Thyroid gland (tissue), 4 donors: ENCODE data around the gene CARD11. TPM values are rescaled to one million over a fixed set of nuclear protein-coding genes. Genes with fewer than 3 reads are reported as not detected.

Experiments used
- DNase-seq, 2 donors: peaks; one replicate each; pipeline ENCODE4 v3.0.0-alpha.2; 2019
- H3K27ac ChIP-seq, 3 donors: fragments of 200-600 bp; sonication (generic); 1 replicate in 2 of 3; 2 replicates in 1 of 3; pipeline ENCODE4 v1.5.1; 2016 to 2019; ENCODE audit warnings: mild to moderate bottlenecking in 1 of 3, moderate library complexity in 1 of 3
- H3K27me3 ChIP-seq: fragments of 200-600 bp; sonication (generic); one replicate; pipeline ENCODE4 v1.5.1; 2019
- H3K36me3 ChIP-seq, 2 donors: fragments of 200-600 bp; sonication (generic); one replicate each; pipeline ENCODE4 v1.5.1; 2016 to 2019
- H3K4me1 ChIP-seq, 2 donors: fragments of 200-600 bp; sonication (generic); one replicate each; pipeline ENCODE4 v1.5.1; 2017 to 2019
- H3K4me3 ChIP-seq, 3 donors: fragments of 200-600 bp; sonication (generic); replicated peaks in 1 of 3; 1 replicate in 2 of 3; 2 replicates in 1 of 3; pipeline ENCODE4 v1.5.1; 2016; ENCODE audit warnings: mild to moderate bottlenecking in 1 of 3
- H3K9me3 ChIP-seq: fragments of 200-600 bp; sonication (generic); one replicate; pipeline ENCODE4 v1.5.1; 2017
- POLR2A ChIP-seq, 2 donors: fragments of 450-650 bp; IDR thresholded peaks; one replicate each; pipeline ENCODE4 v1.6.1; 2017; ENCODE audit warnings: antibody characterized with exemption in 2 of 2, mild to moderate bottlenecking in 2 of 2, moderate library complexity in 1 of 2
- WGBS, 2 donors: methylation state at CpG; one replicate each; pipeline ENCODE4 v1.1.5; 2017; 5-methylcytosine and 5-hydroxymethylcytosine counted together
- intact Hi-C: fragments of 100-400 bp; cut with DNase I; formaldehyde crosslinking; loops from one replicate; pipeline ENCODE4 v1.15.1; 2023
- total RNA-seq, 4 donors: library from RNA; depleted of rRNA; stranded (reverse); fragments of >200 nt; gene quantifications; one replicate each; pipeline ENCODE4 v1.2.3, GENCODE V29; 2016
- TF ChIP-seq, protein P1 (sequence below), 6 experiments: fragments of 200-600 bp in 3 of 6; fragments of 450-650 bp in 3 of 6; sonication (generic) in 3 of 6; IDR thresholded peaks; one replicate each; pipeline ENCODE4 v1.5.1; 2016 to 2019; ENCODE audit warnings: antibody characterized with exemption in 6 of 6, mild to moderate bottlenecking in 2 of 6, inconsistent platforms in 1 of 6, moderate library complexity in 1 of 6

The CARD11 gene
- total RNA-seq, 4 donors from 2014 or later: 0.45 to 7.7 (median 1.9) TPM

DNA sequence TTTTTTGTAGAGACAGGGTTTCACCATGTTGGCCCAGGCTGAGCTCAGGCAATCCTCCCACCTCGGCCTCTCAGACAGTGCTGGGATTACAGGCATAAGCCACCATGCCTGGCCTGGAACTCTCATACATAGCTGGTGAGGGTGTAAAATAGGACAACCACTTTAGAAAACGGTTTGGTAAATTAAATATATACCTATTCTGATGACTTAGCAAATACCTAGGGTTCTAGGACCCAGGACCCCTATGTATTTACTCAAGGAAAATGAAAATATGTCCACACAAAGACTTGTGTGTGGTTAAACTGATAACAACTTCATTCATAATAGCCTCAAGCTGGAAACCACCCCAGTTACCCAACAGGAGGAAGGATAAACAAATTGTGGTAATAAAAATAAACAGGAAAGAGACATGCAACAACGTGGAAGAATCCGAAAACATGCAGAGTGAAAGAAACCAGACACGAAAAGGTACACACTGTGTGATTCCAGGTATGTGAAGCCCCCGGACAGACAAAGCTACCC, 52.7 kb downstream of the CARD11 start:
- H3K27me3 ChIP-seq: no peaks in the 10 kb centered on the region
- 88% methylated on average over 6 of the region's 6 CpGs for WGBS, 2 donors
- no peaks in the 10 kb centered on the region for H3K9me3 ChIP-seq
- DNase-seq: no peak
- no peak overlapping the region for H3K27ac ChIP-seq
- no peaks in the 10 kb centered on the region for H3K36me3 ChIP-seq
- H3K4me3 ChIP-seq: no peak overlapping the region
- intact Hi-C loops: no loop called here
- TF ChIP-seq POLR2A (IDR thresholded peaks at IDR 0.05): no peak
- no peaks in the 10 kb centered on the region for H3K4me1 ChIP-seq

DNA sequence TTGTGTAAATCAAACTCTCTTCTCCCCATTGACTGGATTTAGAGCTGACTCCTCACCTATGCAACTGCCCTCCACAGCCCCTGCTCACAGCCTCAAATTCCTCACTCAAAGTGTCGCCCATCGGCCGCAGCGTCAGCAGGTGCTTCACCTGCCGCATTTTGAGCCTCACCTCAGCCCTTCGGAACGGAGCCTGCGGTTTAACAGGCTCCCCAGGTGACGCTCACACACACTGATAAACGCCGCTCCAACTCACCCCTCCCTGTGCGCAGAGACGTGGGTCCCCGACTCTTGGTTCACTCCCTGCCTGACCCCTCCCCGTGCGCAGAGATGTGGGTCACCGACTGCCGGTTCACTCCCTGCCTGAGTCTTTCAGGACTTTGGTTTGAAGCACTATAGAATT, 57.1 kb downstream of the CARD11 start:
- intact Hi-C loops: no loop called here
- 94 to 96% methylated on average over 18 of the region's 18 CpGs for WGBS, 2 donors
- H3K4me3 ChIP-seq: no peak overlapping the region
- no peaks in the 10 kb centered on the region for H3K36me3 ChIP-seq
- no peak overlapping the region for H3K27ac ChIP-seq
- TF ChIP-seq, protein P1, sequence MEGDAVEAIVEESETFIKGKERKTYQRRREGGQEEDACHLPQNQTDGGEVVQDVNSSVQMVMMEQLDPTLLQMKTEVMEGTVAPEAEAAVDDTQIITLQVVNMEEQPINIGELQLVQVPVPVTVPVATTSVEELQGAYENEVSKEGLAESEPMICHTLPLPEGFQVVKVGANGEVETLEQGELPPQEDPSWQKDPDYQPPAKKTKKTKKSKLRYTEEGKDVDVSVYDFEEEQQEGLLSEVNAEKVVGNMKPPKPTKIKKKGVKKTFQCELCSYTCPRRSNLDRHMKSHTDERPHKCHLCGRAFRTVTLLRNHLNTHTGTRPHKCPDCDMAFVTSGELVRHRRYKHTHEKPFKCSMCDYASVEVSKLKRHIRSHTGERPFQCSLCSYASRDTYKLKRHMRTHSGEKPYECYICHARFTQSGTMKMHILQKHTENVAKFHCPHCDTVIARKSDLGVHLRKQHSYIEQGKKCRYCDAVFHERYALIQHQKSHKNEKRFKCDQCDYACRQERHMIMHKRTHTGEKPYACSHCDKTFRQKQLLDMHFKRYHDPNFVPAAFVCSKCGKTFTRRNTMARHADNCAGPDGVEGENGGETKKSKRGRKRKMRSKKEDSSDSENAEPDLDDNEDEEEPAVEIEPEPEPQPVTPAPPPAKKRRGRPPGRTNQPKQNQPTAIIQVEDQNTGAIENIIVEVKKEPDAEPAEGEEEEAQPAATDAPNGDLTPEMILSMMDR (IDR thresholded peaks at IDR 0.05): no peak
- no peak for TF ChIP-seq POLR2A (IDR thresholded peaks at IDR 0.05)
- no peaks in the 10 kb centered on the region for H3K4me1 ChIP-seq
- H3K9me3 ChIP-seq: no peaks in the 10 kb centered on the region
- no peak for DNase-seq
- no peaks in the 10 kb centered on the region for H3K27me3 ChIP-seq

DNA sequence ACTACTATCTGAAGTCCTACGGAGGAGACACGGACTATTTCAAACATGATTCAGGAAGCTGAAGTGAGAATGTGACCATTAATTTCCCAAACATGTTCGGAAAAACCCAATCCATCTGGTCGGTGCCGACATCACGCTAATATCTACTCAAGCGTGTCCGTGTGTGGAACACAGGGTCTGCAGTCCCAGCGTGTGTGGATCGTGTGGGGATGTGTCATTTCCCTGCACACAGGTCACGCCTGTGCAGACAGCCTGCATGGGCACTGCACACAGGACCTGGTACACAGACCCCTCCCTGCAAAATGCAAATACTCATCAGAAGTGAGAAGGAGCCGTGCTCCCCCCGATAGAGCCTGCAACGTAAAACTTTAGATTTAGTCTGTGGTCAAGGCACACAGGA, 57.8 kb downstream of the CARD11 start:
- TF ChIP-seq, protein P1 (IDR thresholded peaks at IDR 0.05): no peak
- no peak for TF ChIP-seq POLR2A (IDR thresholded peaks at IDR 0.05)

DNA sequence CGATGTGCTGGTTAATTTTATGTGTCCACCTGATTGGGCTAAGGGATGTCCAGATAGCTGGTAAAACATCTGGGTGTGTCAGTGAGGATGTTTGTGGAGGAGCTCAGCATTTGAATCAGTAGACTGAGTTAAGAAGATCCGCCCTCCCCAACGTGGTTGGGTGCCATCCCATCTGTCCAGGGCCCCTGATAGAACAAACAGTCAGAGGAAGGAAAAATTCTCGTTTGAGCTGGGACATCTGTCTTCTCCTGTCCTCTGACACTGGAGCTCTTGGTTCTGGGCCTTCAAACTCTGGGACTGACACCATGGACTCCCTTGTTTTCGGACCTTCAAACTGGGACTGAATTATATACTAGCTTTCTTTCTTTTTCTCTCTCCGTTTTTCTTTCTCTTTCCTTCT, 59.6 kb downstream of the CARD11 start:
- WGBS, 2 donors: 71 to 74% methylated on average over 6 of the region's 6 CpGs
- intact Hi-C loops: no loop called here

More for the DNA sequence above, 57.8 kb downstream of the CARD11 start:
- Histone ChIP-seq H3K27ac (no peak overlapping the region), H3K4me3 (no peak overlapping the region), H3K36me3 (no peaks in the 10 kb centered on the region), H3K4me1 (no peaks in the 10 kb centered on the region), H3K9me3 (no peaks in the 10 kb centered on the region), H3K27me3 (no peaks in the 10 kb centered on the region)
- no peak for DNase-seq
- 86 to 96% methylated on average over 14 of the region's 14 CpGs for WGBS, 2 donors
- intact Hi-C loops: no loop called here

DNA sequence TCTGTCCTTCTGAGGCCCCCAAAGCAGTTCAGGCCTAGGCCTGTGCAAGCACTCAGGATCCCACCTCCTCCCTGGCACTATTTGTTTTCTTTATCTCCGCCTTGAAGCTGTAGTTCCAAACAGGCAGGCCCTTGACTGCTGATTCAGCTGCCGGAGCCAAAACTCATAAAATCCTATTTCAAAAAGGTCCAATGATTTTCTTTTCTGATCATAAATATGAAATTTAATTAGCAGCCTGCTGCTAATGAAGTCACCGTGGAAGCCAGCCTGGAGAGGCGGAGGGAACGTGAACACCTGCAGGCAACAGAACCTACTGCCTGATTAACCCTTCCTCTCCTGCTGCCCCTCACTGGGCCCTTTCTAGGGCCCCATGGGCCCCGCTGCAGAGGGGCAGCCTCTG, 60.1 kb downstream of the CARD11 start:
- Histone ChIP-seq H3K4me1 (peaks cover 4 to 9% of the 10 kb centered on the region in 2 donors), H3K36me3 (no peaks in the 10 kb centered on the region), H3K27me3 (no peaks in the 10 kb centered on the region), H3K9me3 (no peaks in the 10 kb centered on the region), H3K27ac (no peak overlapping the region), H3K4me3 (no peak overlapping the region)
- 64 to 75% methylated on average over 6 of the region's 6 CpGs for WGBS, 2 donors
- no peak for DNase-seq
- TF ChIP-seq POLR2A (IDR thresholded peaks at IDR 0.05): no peak
- TF ChIP-seq, protein P1 (IDR thresholded peaks at IDR 0.05): no peak
- intact Hi-C loops: no loop called here

More for the DNA sequence above, 59.6 kb downstream of the CARD11 start:
- Histone ChIP-seq H3K4me1 (peaks cover under 1 to 3% of the 10 kb centered on the region in 2 donors), H3K9me3 (no peaks in the 10 kb centered on the region), H3K27me3 (no peaks in the 10 kb centered on the region), H3K36me3 (no peaks in the 10 kb centered on the region), H3K4me3 (no peak overlapping the region), H3K27ac (no peak overlapping the region)
- no peak for DNase-seq
- TF ChIP-seq, protein P1 (IDR thresholded peaks at IDR 0.05): no peak
- no peak for TF ChIP-seq POLR2A (IDR thresholded peaks at IDR 0.05)
